Ureter (tissue), 1 donor: ENCODE measurements around the gene STPG1. TPM values are rescaled to one million over a fixed set of nuclear protein-coding genes. Genes with fewer than 3 reads are reported as not detected.

ENCODE experiments used
- DNase-seq: peaks from one replicate; pipeline ENCODE4 v3.0.0-alpha.2; 2020; ENCODE audit warnings: low spot score
- total RNA-seq: library from RNA; stranded (reverse); gene quantifications from one replicate; pipeline ENCODE4 v1.2.4, GENCODE V29; 2023
- donor health status: DM: yes; HTN: yes; CAD: no.

Gene STPG1
- total RNA-seq, 1 donor from 2014 or later = 23.8 TPM

DNA sequence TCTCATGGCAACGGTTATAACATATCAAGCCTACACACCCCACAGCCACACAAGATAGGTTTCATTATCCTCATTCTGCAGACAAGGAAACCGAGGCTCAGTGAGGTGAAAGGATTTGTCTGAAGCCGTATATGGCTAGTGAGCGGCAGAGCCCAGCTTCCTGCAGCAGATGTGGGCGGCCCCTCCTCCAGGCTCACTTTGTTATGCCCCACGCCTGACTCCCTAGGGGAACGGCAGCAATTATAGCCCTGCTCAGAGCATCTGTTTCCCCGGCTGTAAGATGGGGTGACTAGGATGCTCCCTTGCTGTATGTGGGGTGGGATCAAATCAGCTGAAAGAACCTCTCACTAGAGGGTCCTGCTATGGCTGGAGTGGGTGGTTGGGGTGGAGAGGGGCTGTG is 72.3 kb downstream of the STPG1 start:
- no peak for DNase-seq

DNA sequence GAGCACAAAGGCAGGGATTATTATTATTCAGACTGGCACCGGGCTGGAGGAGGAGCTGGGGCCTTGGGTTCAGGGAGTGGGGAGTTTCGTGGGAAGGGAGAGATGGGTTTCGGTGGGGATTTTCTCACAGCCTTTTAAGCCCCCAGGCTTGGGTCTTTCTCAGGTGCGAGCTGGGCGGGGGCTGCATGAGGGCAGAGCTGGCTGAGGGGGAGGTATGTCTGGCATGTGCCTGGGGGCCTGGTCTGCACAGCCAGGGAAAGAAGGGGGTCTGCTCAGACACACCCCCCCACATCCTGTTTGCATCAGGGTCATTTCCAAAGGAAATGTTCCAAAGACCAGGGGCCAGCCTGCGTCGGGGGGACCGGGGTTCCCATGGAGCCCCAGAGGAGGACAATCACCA is 72.8 kb downstream of the STPG1 start:
- DNase-seq = no peak

DNA sequence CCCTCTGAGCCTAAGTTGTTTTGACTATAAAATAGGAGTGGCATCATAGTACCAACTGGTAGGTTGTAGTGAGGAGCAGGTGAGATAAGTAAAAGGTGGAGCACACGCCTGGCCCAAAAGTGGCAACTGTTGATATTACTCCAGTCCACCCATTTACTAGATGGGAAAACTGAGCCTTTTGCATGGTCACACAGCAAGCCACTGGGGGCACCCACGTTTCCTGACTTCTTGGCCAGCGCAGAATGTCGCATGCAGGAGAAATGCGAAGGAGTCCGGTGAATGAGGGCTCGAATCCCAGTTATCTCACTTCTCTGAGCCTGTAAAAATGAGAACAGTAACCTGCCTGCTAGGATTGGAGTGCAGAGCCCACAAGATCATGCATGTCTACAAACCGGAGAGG is 73.6 kb downstream of the STPG1 start:
- no peak for DNase-seq

DNA sequence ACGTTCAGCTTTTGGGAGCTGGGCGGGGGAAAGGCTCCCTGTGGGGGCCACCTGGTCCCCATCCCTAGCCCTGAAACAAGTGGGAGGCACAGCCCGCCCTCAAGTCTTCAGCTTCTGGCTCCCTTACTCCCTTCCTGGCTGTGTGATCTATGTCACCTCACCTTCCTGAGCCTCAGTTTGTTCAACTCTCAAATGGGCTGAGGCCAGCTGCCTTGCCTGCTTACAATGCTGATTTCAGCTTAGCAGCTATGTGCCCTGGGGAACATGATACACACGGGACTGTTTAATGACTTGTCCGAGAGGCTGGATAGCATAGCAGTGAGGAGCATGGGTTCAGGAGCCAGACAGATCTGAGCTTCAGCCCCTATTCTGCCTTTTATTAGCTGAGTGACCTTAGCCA is 75.1 kb downstream of the STPG1 start:
- DNase-seq = no peak

DNA sequence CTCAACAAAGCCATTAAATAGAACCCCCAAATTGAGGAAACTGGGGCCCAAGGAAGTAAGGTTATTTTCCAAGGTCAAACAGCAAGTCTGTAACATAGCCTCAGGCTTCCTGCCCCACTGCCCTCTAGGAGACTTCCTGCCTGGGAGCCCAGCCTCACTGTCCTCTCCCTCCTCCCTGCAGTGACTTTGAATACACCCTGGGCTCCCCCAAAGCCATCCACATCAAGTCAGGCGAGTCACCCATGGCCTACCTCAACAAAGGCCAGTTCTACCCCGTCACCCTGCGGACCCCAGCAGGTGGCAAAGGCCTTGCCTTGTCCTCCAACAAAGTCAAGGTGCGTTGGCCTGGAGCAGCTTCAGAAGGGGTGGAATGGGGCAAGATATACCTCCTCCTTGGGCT is 76.1 kb downstream of the STPG1 start:
- DNase-seq = no peak

DNA sequence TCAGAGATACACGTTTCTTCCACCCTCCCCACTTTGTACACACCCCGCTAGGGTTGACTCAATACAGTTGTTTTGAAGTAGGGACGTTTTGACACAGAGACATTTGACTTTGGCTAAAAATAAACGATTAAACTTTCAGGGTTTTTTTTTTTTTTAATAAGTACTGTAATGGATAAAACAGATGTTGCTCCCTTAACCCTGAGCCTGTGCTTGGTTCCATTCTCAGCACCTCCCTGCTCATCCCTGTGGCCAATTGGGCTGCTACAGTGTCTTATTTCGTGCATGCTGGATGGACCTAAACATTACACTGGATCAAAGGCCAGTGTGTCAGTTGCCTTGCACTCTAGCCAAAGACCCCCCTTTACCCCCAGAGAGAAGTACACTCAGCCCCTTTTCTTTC is 77.5 kb downstream of the STPG1 start:
- DNase-seq = no peak

DNA sequence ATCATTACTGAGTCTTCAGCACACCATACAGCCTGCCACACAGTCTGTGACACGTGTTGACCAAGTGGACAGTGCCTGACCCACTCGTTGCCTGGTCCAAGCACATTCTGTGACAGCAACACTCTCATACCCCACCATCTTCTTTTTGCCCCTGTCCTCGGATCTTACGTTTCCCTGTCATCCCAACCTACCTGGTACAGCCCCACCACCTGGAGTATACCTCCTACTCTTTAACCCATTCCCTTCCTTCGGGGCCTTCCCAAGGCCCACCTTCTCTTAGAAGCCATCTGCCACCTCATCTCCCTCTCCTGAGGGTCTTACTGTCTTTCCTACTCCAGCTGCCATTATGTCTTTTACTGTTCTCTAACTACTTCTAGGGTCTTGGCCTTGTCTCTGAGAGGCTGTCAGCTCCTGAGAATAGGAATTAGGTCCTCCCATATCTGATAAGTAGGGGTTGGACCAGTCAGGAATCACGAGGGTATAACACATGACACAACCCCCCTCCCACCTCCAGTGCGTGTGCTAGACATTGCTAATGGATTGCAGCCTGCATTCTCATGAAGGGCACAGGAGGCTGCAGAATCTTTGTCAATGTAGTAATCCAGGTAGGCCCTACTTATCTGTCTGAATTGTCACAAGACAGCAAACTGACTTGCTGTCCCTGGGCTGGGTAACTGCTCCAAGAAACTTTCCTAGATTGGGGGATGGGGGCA is 81.5 kb downstream of the STPG1 start:
- no peak for DNase-seq

DNA sequence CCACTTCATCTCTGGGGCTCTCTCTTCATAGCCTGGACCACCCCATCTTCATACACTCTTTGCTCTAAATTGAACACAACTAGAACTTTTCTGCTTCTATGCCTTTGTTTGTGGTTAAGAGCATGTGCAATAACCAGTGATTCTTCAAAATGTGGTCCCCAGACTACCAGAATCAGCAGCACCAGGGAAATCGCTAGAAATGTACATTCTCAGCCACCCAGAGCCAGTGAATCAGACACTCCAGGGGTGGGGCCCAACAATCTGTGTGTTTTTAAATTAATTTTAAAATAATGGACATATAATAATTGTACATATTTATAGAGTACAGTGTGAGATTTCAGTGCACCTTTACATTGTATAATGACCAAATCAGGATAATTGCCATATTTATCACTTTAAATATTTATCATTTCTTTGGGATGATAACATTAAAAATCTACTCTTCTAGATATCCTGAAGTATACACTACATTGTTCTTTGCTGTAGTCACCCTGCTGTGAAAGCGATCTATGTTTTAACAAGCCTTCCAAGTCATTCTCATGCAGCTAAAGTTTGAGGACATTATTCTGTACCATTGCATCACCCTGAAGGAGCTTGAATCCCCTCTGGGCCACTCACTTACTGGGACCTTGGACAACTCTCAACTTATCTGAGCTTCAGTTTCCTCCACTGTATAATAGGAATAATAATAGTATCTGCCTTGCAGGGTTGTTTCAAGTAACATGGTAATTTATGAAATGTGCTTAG is 83.6 kb downstream of the STPG1 start:
- no peak for DNase-seq

DNA sequence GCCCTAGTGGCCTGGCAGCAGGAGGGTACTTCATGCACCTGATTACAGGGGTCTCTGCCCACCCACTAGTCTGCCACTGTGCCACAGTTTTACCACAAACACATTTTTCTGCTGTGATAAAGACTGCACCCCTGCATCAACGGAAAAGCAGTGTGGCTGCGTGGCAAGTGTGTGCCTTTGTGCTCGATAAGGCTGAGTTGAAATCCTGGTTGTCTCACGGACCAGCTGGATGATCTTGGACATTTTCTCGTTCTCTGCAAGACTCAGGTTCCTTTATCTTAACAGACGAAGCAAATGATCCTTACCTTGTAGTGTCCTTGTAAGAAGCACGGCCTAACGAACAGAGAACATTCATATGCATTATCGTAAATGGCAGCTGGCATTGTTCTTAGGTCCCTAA is 84.3 kb downstream of the STPG1 start:
- no peak for DNase-seq

DNA sequence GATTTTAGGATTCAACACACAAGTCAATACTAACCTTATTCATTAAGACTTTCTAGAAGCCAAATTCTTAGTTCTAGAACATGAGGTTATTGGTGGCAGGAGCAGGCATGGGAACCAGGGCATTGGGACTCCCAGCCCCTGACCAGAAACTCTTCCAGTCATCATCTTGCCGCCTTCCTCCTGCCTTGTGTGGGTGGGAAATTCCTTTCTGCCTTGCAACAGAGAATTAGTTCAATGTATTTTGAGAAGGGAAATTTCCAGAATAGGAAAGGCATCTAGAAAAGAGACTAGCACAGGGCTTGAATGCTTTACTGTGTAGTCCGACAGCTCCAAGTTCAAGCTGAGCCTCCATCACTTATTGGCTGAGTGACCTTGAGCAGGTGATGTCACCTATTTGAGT is 85.7 kb downstream of the STPG1 start:
- DNase-seq = no peak

DNA sequence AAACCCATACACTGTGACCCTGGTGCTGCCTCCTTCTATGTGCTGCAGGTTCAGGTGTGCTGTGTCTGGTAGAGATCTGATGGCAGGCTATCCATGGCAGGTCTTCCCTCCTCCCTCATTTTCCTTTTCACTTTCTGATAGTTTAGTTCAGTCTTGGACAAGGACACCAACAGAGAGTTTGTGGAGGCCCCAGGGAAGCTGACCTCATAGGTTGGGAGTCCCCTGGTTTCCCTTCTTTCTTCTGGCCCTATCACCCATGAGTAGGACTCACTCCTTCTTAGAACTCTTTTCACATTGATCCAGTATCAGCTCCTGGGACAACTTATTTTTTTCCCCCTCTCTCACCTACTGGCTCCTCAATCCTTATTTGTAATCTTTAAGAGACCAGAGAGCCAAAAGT is 86.1 kb downstream of the STPG1 start:
- no peak for DNase-seq

DNA sequence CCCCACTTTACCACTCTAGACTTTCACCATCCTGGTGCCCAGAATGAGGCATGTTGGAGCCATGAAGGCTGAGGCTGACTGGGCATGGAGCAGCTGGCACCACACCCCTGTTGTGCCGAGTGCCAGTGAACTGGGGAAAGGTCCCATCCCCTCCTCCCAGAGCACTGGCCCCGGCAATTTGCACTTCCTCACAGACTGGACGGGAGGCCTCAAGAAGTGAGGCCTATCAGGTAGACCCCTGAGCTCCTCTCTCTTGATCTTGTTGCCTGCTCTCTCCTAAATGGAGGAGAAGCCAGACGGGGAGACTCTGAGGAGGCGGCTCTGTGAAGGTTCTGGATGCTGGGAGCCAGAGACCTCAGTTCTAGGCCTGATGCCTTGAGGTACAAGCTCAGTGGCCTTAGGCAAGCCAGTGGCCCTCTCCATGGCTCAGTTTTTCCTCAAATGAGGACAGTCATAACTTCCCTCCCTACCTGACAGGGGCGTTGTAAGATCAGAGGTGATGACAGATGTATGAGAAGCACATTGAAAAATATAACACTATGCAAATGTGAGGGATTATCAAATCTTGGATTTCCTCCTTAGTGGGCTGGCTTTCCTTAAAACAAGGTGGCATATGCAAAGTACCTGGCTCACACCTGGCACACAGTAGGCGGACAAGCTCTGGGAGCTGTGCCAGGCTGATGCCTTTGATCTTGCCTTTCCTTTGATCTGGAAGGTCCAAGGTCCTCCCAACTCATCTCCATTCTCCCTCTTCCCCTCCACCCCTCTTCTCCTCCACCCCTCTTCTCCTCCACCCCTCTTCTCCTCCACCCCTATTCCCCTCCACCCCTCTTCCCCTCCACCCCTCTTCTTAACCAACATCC is 87.8 kb downstream of the STPG1 start:
- DNase-seq = no peak

DNA sequence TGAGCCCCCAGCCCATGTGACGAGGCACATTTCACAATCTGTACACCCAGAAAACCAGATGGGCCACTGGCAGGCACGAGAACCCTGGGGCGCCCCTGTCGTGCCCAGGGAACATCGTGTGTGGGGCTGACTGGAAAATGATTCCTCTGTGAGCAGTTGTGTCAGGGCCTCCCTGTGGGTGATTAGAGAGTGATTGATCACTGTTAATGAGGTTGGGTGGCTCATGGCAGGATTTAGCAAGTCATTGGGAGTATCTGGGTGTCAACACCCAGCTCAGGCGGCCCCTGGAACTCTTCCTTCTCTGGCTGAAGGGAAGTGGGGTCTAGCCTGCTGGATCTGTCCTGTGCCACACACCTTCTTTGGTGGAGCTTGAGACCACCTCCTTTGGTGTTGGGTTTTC is 88.7 kb downstream of the STPG1 start:
- no peak for DNase-seq

DNA sequence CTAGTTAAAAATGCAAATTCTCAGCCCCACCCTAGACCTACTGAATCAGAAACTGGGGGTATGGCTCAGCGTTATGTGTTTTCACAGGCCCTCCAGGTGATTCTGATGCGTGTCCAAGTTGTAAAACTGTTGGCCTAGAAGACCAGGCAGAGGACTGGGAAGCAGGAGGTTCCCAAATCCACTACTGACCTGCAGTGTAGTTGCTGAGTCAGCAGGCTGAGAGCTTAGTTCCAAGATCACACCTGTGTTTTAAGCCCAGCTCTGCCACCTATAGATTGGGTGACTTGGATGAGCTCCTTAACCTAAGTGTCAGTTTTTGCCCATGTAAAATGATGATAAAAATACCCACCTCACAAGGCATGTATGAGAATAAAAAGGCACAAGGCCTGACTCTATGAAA is 90.3 kb downstream of the STPG1 start:
- no peak for DNase-seq

DNA sequence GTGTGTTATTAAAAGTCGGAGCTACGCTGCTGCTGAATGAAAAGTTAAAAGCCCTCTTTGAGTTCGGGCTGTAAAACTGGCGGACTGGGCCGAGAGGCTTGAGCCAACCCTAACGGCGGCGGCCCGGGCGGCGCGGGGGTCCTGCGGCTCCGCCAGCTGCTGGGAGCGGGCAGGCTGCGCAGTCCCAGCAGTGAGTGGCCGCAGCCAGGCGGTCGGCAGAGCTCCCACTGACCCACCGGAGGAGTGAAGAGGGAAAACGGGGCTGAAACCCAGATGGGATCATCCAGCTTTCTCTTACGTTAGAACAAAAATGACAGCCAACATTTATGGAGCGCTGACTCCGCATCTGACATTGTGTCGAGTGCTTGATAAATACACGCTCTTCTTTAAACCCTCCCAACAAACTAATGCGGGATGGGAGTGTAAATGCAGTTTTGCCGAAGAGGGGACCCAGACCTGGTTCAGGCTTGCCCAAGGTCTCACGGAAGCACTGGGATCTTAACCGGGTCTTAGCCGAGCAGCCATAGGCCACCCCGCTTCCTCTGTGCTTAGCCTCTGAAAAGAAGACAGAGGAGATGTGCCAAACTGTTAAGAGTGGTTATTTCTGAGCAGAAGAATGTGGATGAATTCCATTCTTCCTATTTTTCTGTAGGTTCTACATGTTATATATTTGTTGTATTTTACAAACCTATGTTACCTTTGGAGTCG is 91.0 kb downstream of the STPG1 start:
- no peak for DNase-seq

DNA sequence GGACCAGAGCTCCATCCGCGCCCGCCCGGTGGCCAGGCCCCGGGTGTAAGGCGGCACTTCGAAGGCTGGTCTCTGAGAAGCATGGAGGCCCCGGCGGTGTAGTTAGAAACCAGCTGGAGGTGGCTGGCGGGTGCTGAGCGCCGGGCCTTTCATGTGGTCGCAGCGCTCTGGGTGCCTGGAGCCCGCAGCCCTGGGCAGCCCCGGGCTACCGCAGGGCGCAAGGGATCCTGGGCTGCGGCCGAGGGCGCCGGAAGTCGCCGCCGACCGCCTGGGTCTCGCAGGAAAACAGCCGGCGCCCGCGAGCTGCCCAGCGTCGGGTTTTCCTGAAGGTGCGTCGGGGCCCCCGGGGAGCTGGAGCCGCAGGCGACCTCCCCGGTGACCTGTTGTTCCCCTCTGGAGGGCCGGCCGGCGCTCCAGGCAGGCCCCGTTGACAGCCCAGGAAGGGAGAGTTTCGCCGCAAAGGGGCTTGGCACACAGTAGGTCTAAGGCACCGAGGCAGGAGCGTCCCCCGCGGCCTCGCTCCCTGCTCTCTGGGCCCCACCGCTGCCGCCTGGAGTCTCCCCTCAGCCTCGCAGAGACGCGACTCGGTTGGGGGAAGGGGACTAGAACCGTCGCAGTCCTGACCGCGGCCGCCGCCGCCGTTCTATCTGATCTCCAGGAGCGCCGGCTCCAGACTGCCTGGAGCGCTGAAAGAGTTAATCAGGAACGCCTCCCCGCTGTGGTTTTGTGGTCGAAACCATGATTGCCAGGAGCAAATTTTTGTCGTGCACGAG is 91.7 kb downstream of the STPG1 start:
- DNase-seq = peak; percentile 82

DNA sequence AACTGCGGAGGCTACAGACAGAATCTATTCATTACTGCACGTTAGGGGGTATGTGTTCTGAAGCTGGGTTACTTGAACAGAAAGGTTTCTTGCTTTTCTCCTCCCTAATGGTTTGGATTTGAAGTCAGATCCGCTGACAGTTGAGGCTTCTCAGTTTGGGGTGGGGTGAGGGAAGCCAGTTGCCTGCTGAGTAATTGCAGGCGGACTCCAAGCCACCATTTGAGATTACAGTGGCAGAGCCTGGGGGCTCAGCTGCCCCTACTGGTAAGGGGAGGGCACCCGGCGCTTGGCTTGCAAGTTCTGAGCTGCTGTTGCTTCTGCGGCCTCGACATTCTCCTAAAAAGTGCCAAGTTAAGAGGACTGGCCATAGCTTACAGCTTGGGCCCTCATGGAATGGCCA is 92.5 kb downstream of the STPG1 start:
- no peak for DNase-seq

DNA sequence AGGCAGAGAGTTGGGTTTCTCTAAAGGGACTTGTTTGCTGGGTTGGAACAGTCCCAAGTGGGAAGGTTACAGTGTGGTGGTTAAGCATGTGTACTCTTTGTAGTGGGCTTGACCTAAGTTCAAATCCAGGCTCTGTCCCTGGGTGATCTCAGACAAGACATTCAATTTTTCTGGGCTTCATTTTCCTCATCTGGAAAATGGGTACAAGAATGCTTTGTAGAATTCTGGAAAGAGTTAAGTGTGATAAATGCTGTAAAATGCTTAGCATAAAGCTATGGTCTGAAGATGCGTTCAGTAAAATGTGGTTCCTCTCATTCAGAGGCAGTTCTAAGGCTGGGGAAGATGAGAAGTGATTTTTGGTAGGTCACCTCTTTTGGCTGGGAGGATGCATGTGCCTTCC is 93.6 kb downstream of the STPG1 start:
- no peak for DNase-seq

DNA sequence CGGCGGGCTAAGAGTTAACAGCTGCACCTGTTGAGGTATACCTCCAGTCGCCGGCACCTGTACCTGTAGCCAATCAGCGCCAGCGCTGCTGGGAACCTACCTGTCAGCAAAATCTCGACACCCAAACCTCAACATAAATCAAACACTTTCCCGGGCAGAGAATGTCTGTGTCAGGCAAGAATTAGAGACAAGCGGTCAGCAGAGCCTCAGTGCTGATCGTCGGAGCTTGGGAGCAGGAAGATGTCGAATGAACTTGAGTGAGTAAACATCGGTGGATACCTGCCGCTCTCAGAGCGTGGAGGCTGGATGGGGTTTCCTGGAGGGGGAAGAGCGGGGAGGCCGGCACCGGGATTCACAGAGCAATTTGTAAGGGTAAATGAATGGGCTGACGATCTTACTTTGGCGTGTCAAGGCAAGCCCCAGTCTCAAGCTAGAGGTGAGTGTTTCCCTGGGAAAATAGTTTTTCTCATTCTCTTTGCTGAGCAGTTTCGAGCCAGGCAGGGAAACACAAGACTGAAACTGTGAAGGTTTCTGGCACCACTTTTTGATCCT is 94.2 kb downstream of the STPG1 start, which contains the start of gene GRHL3:
Gene GRHL3, plus strand, starts transcription at position 46 of the 552 bp plus-strand sequence. Its CDS starts 195 bp downstream, at position 241.
- peak; percentile 70 for DNase-seq

DNA sequence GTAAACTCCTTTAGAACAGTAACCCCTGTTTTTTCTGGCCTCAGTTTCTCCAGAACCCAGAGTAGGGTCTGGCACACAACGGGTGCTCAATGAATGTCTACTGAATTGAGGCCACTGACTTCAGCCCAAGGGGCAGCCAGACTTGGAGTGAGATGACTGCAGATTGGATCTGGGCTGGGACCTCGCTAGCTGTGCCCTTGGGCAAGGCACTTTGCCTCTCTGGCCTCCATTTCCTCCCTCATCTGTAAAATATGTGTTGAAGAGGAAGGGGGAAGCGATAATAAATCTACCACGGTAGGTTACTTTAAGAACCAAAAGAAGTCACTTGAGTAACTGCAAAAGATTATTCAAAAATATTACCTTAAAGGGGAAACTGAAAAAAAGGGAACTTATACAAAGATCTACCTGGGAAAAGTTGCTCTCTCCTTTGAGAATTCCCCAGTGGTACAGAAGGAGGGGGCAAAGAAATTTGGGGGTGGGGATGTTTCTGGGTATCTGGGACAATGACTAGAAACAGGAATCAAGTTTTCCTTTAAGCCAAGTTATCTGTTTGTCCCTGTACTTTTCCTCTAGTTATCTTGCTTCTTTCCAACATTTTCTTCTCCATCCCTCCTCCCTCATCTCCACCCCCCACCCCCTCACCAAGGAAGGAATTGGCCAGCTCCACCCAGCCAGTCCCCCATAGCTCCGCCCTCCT is 94.8 kb downstream of the STPG1 start:
- DNase-seq = no peak
